ENCODE results near the gene NCR2. TPM values are rescaled to one million over a fixed set of nuclear protein-coding genes. Genes with fewer than 3 reads are reported as not detected.

Gene NCR2
- total RNA-seq, 1 experiment from 2014 or later = not detected

DNA sequence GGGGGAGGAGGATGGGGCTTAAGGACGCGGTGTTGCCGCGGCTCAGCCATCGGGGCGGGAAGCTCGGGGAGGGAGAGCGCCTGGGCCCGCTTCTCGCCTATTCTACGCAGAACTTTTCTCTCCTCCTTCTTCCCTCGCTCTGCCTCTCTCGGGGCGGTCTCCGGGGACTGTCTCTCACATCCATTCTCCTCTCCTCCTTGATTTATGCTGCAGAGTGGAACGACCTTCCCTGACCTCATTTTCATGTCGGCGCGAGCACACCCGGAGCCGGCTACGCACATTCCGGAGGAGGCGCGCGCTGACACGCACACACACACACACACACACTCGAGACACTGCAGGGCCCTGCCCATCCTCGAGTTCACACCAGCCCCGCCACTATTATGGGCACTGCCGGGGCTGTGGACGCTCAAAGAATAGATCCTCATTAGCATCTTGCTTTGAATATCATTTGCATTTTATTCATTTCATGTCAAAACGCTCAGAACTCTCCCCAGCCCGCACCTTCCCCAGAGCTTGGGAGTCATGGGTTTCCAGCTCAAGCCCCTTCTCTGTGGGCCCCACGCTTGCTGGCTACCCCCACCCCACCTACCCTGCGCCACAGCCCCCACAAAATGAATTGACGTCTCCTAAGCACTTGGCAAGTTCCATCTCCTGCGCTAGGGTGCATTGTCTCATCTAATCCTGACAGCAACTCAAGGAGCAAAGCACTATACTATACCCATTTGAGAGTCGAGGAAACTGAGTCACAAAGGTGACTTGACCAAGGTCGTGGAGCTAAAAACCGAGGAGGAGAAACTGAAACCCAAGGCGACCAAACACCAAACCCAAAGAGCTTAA, 36.8 kb downstream of the NCR2 start (continued):
- TF ChIP-seq, protein P1, sequence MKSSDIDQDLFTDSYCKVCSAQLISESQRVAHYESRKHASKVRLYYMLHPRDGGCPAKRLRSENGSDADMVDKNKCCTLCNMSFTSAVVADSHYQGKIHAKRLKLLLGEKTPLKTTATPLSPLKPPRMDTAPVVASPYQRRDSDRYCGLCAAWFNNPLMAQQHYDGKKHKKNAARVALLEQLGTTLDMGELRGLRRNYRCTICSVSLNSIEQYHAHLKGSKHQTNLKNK (CRISPR knock-in tag; IDR thresholded peaks at IDR 0.05) = no peak
- TF ChIP-seq NR2C2 (CRISPR knock-in tag; IDR thresholded peaks at IDR 0.05) (no peak), CBFB (CRISPR knock-in tag; IDR thresholded peaks at IDR 0.05; ENCODE audit: low read depth) (no peak), MYBL2 (CRISPR knock-in tag; IDR thresholded peaks at IDR 0.05) (no peak), NR1H2 (CRISPR knock-in tag; IDR thresholded peaks at IDR 0.05) (no peak)

DNA sequence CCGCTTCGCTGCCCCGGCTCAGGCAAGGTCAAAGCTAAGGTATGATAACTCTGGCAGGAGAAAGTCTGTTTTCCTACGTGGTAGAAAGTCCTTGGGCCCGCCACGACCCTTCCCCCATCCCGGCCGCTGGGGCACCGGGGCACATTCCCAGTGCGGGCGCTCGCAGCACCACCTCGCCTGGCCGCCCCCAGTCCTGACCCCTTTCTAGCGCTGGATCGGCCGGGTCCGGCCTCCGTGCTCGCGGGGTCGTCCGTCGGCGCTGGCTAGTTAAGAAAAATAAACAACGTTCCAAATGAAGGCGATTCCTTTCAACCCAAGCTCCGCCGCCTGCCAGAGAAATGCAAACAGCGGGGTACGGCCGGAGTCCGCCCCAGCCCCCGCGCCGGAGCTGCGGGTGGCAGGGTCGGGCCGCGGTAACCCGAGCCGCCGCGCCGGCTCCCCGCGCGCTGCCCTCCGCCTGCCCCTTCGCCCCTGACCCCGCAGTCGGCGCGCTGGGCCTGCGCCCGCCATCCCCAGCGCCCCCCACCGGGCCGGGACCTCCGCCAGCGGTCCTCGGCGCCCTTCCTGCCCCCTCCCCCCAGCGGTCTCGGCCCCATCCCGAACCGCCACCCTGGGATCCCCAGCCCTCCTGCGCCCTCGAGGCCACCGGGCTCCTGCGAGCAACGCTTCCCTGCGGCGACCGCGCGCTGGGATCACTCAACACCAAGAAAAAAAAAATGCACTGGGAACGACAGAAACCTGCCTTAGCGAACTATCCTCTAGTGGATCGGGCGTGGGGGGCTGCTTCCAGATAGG, 37.6 kb downstream of the NCR2 start:
- Mint-ChIP-seq H3K4me1 (peaks cover 53% of the 10 kb centered on the region), H3K27me3 (ENCODE audit: low read depth) (peaks cover 98% of the 10 kb centered on the region), H3K4me3 (peak overlapping the region; percentile 85), H3K36me3 (no peaks in the 10 kb centered on the region), H3K27ac (no peak overlapping the region), H3K9me3 (no peaks in the 10 kb centered on the region)
- ChIA-PET POLR2A (interaction anchor here (0.9 kb wide), 2 partner anchors 16 to 172 kb away, joined by 3 to 4 read pairs; no protein-coding TSS in a partner anchor), CTCF (interaction anchor here (0.6 to 9.0 kb wide), 16 partner anchors 9 to 414 kb away, joined by 3 to 152 read pairs (median 10); partner anchors contain the start of gene TOMM6)
- ATAC-seq (no peak), DNase-seq (ENCODE audit: low spot score) (peak; percentile 43)
- TF ChIP-seq PRRX2 (CRISPR knock-in tag; IDR thresholded peaks at IDR 0.05) (no peak), TP53 (CRISPR knock-in tag; IDR thresholded peaks at IDR 0.05) (no peak), ZNF219 (CRISPR knock-in tag; IDR thresholded peaks at IDR 0.05; ENCODE audit: borderline replicate concordance) (0 out of 2 replicates have a peak, but pooled peaks have one; percentile 14), TCF7 (CRISPR knock-in tag; IDR thresholded peaks at IDR 0.05; ENCODE audit: low read depth) (no peak)

DNA sequence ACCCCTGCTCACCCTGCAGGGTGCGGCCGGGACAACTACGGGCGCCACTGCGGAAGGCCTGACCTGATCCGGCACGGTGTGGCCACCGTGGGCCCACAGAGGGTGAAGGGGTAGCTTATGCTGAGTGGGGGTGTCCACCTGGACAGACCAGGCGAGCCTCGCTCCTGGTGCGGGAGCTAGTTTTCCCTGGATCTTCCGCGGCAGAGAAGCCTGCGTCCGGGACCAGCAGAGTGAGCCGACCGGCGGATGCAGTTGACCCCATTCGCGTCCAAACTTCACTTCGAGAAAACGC, 38.2 kb downstream of the NCR2 start:
- POLR2A ChIA-PET = interaction anchor here (0.9 kb wide), 2 partner anchors 17 to 115 kb away, joined by 3 read pairs; no protein-coding TSS in a partner anchor
- ATAC-seq = no peak
- Mint-ChIP-seq H3K4me1 (peaks cover 52% of the 10 kb centered on the region), H3K4me3 (peak overlapping the region; percentile 65), H3K36me3 (no peaks in the 10 kb centered on the region), H3K9me3 (no peaks in the 10 kb centered on the region), H3K27ac (no peak overlapping the region), H3K27me3 (ENCODE audit: low read depth) (peaks cover 98% of the 10 kb centered on the region)
- CTCF ChIA-PET = interaction anchor here (0.6 to 9.0 kb wide), 18 partner anchors 34 to 413 kb away, joined by 3 to 152 read pairs (median 4); no protein-coding TSS in a partner anchor
- DNase-seq (ENCODE audit: low spot score) = no peak
- TF ChIP-seq, protein P2, sequence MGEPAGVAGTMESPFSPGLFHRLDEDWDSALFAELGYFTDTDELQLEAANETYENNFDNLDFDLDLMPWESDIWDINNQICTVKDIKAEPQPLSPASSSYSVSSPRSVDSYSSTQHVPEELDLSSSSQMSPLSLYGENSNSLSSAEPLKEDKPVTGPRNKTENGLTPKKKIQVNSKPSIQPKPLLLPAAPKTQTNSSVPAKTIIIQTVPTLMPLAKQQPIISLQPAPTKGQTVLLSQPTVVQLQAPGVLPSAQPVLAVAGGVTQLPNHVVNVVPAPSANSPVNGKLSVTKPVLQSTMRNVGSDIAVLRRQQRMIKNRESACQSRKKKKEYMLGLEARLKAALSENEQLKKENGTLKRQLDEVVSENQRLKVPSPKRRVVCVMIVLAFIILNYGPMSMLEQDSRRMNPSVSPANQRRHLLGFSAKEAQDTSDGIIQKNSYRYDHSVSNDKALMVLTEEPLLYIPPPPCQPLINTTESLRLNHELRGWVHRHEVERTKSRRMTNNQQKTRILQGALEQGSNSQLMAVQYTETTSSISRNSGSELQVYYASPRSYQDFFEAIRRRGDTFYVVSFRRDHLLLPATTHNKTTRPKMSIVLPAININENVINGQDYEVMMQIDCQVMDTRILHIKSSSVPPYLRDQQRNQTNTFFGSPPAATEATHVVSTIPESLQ (CRISPR knock-in tag; IDR thresholded peaks at IDR 0.05) = no peak
- no peak for TF ChIP-seq CBFB (CRISPR knock-in tag; IDR thresholded peaks at IDR 0.05; ENCODE audit: low read depth)
- TF ChIP-seq ZNF219 (CRISPR knock-in tag; IDR thresholded peaks at IDR 0.05; ENCODE audit: borderline replicate concordance) = 0 out of 2 replicates have a peak, but pooled peaks have one; percentile 10

DNA sequence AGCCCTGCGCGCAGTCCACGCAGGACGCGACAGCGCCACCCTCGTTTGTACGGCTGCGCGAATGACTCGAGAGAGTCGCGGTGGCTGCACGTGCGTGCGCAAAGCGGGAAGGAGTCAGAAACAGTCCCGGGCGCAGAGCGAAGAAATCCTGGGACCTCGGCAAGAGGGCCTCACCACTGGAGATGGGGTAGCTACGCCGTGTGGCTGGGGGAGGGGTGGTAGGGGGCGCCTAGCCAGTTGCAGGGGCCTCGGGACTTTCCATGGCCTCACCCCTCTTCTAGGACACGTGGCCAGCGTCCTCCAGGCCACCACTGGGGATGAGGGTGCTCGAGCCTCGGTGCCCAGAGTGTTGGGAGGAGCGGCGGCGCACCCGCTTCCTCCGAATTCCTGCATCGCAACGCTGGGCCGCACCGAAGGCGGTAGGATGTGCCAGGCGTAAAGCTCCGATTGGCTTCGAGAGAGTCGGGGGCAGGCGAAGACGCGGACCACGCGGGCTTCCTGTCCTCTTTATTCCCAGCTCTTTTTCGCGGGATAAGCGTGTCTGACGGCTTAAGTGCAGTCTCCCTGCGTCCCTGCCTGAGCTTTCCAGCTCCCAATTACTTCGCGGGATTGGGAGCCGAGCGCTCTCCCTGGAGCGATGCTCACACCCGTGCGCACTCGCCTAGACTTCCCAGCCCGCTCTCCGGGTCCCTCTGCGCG, 38.7 kb downstream of the NCR2 start:
- ATAC-seq (peak; percentile 29), DNase-seq (ENCODE audit: low spot score) (peak; percentile 72)
- Mint-ChIP-seq H3K9me3 (no peaks in the 10 kb centered on the region), H3K36me3 (no peaks in the 10 kb centered on the region), H3K27me3 (ENCODE audit: low read depth) (peaks cover 99% of the 10 kb centered on the region), H3K4me1 (peaks cover 50% of the 10 kb centered on the region), H3K27ac (no peak overlapping the region), H3K4me3 (peak overlapping the region; percentile 65)
- POLR2A ChIA-PET = interaction anchor here (0.9 to 1.0 kb wide), 3 partner anchors 17 to 114 kb away, joined by 3 read pairs; no protein-coding TSS in a partner anchor
- CTCF ChIA-PET = interaction anchor here (0.6 to 9.0 kb wide), 25 partner anchors 34 to 412 kb away, joined by 3 to 152 read pairs (median 4); partner anchors contain the start of gene FOXP4
- TF ChIP-seq, protein P3, sequence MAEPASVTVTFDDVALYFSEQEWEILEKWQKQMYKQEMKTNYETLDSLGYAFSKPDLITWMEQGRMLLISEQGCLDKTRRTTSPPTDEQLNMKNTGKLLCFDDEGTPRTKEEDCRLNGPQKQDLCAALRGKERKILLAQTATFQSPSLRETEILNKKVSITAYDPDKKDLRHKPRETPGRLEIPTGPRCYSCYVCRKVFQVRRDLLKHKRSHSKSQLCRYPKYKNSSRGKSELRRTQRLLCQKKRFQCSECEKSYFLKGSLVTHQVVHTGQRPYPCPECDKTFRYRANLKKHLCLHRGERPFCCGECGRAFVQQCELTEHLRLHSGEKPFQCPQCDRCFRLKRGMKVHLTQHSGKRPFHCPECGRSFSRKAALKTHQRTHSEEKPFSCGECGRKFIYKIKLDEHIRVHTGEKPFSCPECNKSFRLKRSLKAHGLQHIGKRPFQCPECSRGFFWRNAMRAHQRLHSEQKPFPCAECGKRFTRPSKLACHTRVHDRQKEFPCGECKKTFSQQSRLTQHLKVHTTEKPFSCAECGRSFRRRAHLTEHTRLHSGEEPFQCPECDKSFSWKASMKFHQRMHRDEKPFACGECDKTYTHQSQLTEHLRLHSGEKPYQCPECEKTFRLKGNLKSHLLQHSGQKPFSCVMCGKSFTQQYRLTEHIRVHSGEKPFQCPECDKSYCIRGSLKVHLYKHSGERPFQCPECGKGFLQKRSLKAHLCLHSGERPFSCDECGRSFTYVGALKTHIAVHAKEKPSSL (CRISPR knock-in tag; conservative IDR thresholded peaks at IDR 0.05) = no peak
- TF ChIP-seq ZNF423 (CRISPR knock-in tag; IDR thresholded peaks at IDR 0.05) (no peak), RELA (CRISPR knock-in tag; IDR thresholded peaks at IDR 0.05; ENCODE audit: borderline replicate concordance) (no peak), KAT7 (CRISPR knock-in tag; IDR thresholded peaks at IDR 0.05; ENCODE audit: borderline replicate concordance) (peak; percentile 90; the same call in 1 of the 2 replicates), NFATC4 (CRISPR knock-in tag; IDR thresholded peaks at IDR 0.05) (no peak), PRRX2 (CRISPR knock-in tag; IDR thresholded peaks at IDR 0.05) (no peak), RORB (CRISPR knock-in tag; IDR thresholded peaks at IDR 0.05) (no peak), GABPB1 (CRISPR knock-in tag; IDR thresholded peaks at IDR 0.05) (no peak), GRHL2 (CRISPR knock-in tag; IDR thresholded peaks at IDR 0.05; ENCODE audit: insufficient replicate concordance, severe bottlenecking) (no peak), NFYB (CRISPR knock-in tag; conservative IDR thresholded peaks at IDR 0.05; ENCODE audit: low read depth) (peak; percentile 31; the same call in 1 of the 2 replicates)
- TF ChIP-seq, protein P4, sequence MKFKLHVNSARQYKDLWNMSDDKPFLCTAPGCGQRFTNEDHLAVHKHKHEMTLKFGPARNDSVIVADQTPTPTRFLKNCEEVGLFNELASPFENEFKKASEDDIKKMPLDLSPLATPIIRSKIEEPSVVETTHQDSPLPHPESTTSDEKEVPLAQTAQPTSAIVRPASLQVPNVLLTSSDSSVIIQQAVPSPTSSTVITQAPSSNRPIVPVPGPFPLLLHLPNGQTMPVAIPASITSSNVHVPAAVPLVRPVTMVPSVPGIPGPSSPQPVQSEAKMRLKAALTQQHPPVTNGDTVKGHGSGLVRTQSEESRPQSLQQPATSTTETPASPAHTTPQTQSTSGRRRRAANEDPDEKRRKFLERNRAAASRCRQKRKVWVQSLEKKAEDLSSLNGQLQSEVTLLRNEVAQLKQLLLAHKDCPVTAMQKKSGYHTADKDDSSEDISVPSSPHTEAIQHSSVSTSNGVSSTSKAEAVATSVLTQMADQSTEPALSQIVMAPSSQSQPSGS (CRISPR knock-in tag; IDR thresholded peaks at IDR 0.05; ENCODE audit: borderline replicate concordance, low read depth) = no peak

All from WTC11 (cell line).